Neural cell (in vitro differentiated cells): ENCODE results near the gene LPCAT3. TPM values are rescaled to one million over a fixed set of nuclear protein-coding genes. Genes with fewer than 3 reads are reported as not detected.
A peak's percentile ranks its signal among the peaks of the same experiment; 100 is the strongest.

Source experiments
- H2AFZ ChIP-seq: fragments of 200-600, 300-800 bp; sonication (generic), shearing (Covaris generic); 2 replicates; pipeline ENCODE4 v1.6.0; 2014; ENCODE audit warnings: low read depth, mild to moderate bottlenecking, antibody characterized with exemption, low read length, moderate library complexity
- H3F3A ChIP-seq: fragments of 200-600 bp; shearing (Covaris generic); 2 replicates; pipeline ENCODE4 v1.6.1; 2016; ENCODE audit warnings: mild to moderate bottlenecking, moderate library complexity, mixed read lengths, antibody characterized with exemption, low read length; ENCODE audit not compliant: insufficient read depth, poor library complexity, severe bottlenecking
- H3K27ac ChIP-seq: fragments of 200-600, 300-800 bp; sonication (generic), shearing (Covaris generic); 2 replicates; pipeline ENCODE4 v1.5.1; 2014; ENCODE audit warnings: mild to moderate bottlenecking, low read length, moderate library complexity
- H3K27me3 ChIP-seq: fragments of 300-800, 200-600 bp; sonication (generic), shearing (Covaris generic); 2 replicates; pipeline ENCODE4 v1.6.0; 2014; ENCODE audit warnings: mild to moderate bottlenecking, low read depth, low read length, moderate library complexity; ENCODE audit not compliant: insufficient read depth
- H3K36me3 ChIP-seq: fragments of 300-800, 200-600 bp; sonication (generic), shearing (Covaris generic); 2 replicates; pipeline ENCODE4 v1.5.1; 2014; ENCODE audit warnings: mild to moderate bottlenecking, antibody characterized with exemption, low read length, moderate library complexity; ENCODE audit not compliant: insufficient read depth
- H3K4me2 ChIP-seq: fragments of 300-800, 200-600 bp; sonication (generic), shearing (Covaris generic); 2 replicates; pipeline ENCODE4 v1.6.0; 2014; ENCODE audit warnings: mild to moderate bottlenecking, low read length
- H3K4me3 ChIP-seq: fragments of 300-800, 200-600 bp; sonication (generic), shearing (Covaris generic); 2 replicates; pipeline ENCODE4 v1.5.1; 2014; ENCODE audit warnings: mild to moderate bottlenecking, low read length, moderate library complexity
- H3K79me2 ChIP-seq: fragments of 200-600 bp; shearing (Covaris generic); replicated peaks from 2 replicates; pipeline ENCODE4 v1.6.0; 2014; ENCODE audit warnings: mild to moderate bottlenecking, low read length, moderate library complexity; ENCODE audit not compliant: insufficient read depth
- H3K9ac ChIP-seq: fragments of 300-800, 200-600 bp; sonication (generic), shearing (Covaris generic); 2 replicates; pipeline ENCODE4 v1.6.1; 2016; ENCODE audit warnings: mild to moderate bottlenecking, low read length, mixed read lengths
- H3K9me2 ChIP-seq: fragments of 200-600 bp; shearing (Covaris generic); 2 replicates; pipeline ENCODE4 v1.6.1; 2016; ENCODE audit warnings: mild to moderate bottlenecking, low read length, mixed read lengths; ENCODE audit not compliant: insufficient read depth
- H3K9me3 ChIP-seq: fragments of 200-600, 300-800 bp; sonication (generic), shearing (Covaris generic); 2 replicates; pipeline ENCODE4 v1.6.1; 2016; ENCODE audit warnings: mild to moderate bottlenecking, mixed run types, low read length, moderate library complexity, mixed read lengths
- H4K20me1 ChIP-seq: fragments of 200-600 bp; shearing (Covaris generic); 2 replicates; pipeline ENCODE4 v1.6.1; 2016; ENCODE audit warnings: mild to moderate bottlenecking, mixed run types; ENCODE audit not compliant: insufficient read depth
- EP300 ChIP-seq: fragments of 450-650 bp; conservative IDR thresholded peaks from 2 replicates; pipeline ENCODE4 v1.6.1; 2014; ENCODE audit warnings: antibody characterized with exemption, mild to moderate bottlenecking, moderate library complexity; ENCODE audit not compliant: poor library complexity, severe bottlenecking
- EZH2 ChIP-seq: fragments of 200-600, 300-800 bp; shearing (Covaris generic), sonication (generic); IDR thresholded peaks from 2 replicates; pipeline ENCODE4 v1.6.1; 2014; ENCODE audit warnings: antibody characterized with exemption, low read length, borderline replicate concordance, mild to moderate bottlenecking; ENCODE audit not compliant: insufficient read depth, poor library complexity, severe bottlenecking
- MXI1 ChIP-seq: fragments of 450-650 bp; conservative IDR thresholded peaks from 2 replicates; pipeline ENCODE4 v1.6.1; 2014; ENCODE audit warnings: antibody characterized with exemption, mild to moderate bottlenecking; ENCODE audit not compliant: poor library complexity, severe bottlenecking
- POLR2AphosphoS5 ChIP-seq: IDR thresholded peaks from 2 replicates; pipeline ENCODE4 v1.6.1; 2012
- RAD21 ChIP-seq: fragments of 450-650 bp; conservative IDR thresholded peaks from 2 replicates; pipeline ENCODE4 v1.6.1; 2014; ENCODE audit warnings: antibody characterized with exemption, mild to moderate bottlenecking, moderate library complexity
- SMC3 ChIP-seq: fragments of 450-650 bp; conservative IDR thresholded peaks from 2 replicates; pipeline ENCODE4 v1.6.1; 2014; ENCODE audit warnings: antibody characterized with exemption, mild to moderate bottlenecking, moderate library complexity; ENCODE audit not compliant: poor library complexity
- TAF1 ChIP-seq: IDR thresholded peaks from 2 replicates; pipeline ENCODE4 v1.6.1; 2012; ENCODE audit warnings: low read depth
- polyA plus RNA-seq: library from polyadenylated mRNA; depleted of rRNA; stranded (reverse); fragments of >200 nt; gene quantifications from 2 replicates; pipeline ENCODE4 v1.2.3, GENCODE V29; 2014
- TF ChIP-seq, protein P1 (sequence below): IDR thresholded peaks from 2 replicates; pipeline ENCODE4 v1.6.1; 2012; ENCODE audit warnings: borderline replicate concordance
- TF ChIP-seq, protein P2 (sequence below): fragments of 450-650 bp; IDR thresholded peaks from 2 replicates; pipeline ENCODE4 v1.5.1; 2014; ENCODE audit warnings: antibody characterized with exemption, mild to moderate bottlenecking, moderate library complexity; ENCODE audit not compliant: poor library complexity, severe bottlenecking

The LPCAT3 gene
- polyA plus RNA-seq, 1 donor from 2014 or later = 14.4 TPM

DNA sequence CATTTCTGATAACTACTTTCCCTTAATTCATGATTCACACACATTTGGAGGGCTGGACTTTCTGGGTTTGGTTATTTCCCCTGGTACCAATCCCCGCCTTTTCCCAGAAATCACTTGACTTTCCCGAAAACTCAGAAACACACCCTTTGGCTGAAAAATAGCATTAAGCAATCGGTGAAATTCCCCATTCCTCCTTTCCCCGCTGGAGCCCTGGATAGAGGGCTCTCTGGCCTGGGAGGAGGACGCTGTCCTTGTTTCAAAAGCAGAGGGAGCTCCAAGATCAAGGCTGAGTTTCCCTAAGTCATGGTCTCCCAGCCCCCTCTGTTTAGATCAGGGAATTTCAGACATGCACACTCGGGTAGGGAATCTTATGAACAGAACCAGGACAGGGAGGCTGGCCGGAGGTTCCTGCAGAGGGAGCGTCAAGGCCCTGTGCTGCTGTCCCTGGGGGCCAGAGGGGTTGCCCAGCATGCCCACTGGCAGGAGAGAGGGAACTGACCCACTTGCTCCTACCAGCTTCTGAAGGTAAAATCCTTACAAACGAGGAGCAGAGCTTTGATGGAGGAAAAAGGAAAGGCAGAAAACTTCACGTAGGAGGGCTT is 42.2 kb upstream of the LPCAT3 start, which contains the start of gene C1S:
C1S (plus strand) TSS at position 366 of the 602 bp plus-strand sequence. CDS start 1,195 bp downstream, outside the sequence.
- Histone ChIP-seq H3K4me2 (no peak within 1 kb of the TSS), H3K9ac (no peak within 1 kb of the TSS), H3K9me2 (no peaks in the 10 kb centered on the region), H2AFZ (no peak within 1 kb of the TSS), H3F3A (no peaks in the 10 kb centered on the region), H3K4me3 (no peak within 1 kb of the TSS), H4K20me1 (no peaks in the 10 kb centered on the region), H3K27ac (no peak within 1 kb of the TSS), H3K9me3 (no peaks in the 10 kb centered on the region), H3K36me3 (no peaks in the 10 kb centered on the region), H3K79me2 (no peaks in the 10 kb centered on the region), H3K27me3 (no peaks in the 10 kb centered on the region)
- TF ChIP-seq, protein P1, sequence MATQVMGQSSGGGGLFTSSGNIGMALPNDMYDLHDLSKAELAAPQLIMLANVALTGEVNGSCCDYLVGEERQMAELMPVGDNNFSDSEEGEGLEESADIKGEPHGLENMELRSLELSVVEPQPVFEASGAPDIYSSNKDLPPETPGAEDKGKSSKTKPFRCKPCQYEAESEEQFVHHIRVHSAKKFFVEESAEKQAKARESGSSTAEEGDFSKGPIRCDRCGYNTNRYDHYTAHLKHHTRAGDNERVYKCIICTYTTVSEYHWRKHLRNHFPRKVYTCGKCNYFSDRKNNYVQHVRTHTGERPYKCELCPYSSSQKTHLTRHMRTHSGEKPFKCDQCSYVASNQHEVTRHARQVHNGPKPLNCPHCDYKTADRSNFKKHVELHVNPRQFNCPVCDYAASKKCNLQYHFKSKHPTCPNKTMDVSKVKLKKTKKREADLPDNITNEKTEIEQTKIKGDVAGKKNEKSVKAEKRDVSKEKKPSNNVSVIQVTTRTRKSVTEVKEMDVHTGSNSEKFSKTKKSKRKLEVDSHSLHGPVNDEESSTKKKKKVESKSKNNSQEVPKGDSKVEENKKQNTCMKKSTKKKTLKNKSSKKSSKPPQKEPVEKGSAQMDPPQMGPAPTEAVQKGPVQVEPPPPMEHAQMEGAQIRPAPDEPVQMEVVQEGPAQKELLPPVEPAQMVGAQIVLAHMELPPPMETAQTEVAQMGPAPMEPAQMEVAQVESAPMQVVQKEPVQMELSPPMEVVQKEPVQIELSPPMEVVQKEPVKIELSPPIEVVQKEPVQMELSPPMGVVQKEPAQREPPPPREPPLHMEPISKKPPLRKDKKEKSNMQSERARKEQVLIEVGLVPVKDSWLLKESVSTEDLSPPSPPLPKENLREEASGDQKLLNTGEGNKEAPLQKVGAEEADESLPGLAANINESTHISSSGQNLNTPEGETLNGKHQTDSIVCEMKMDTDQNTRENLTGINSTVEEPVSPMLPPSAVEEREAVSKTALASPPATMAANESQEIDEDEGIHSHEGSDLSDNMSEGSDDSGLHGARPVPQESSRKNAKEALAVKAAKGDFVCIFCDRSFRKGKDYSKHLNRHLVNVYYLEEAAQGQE = no peak
- TF ChIP-seq EP300 (no peak), TAF1 (no peak), SMC3 (peak; percentile 41), EZH2 (no peak), MXI1 (no peak), RAD21 (no peak), POLR2AphosphoS5 (no peak)
- TF ChIP-seq, protein P2, sequence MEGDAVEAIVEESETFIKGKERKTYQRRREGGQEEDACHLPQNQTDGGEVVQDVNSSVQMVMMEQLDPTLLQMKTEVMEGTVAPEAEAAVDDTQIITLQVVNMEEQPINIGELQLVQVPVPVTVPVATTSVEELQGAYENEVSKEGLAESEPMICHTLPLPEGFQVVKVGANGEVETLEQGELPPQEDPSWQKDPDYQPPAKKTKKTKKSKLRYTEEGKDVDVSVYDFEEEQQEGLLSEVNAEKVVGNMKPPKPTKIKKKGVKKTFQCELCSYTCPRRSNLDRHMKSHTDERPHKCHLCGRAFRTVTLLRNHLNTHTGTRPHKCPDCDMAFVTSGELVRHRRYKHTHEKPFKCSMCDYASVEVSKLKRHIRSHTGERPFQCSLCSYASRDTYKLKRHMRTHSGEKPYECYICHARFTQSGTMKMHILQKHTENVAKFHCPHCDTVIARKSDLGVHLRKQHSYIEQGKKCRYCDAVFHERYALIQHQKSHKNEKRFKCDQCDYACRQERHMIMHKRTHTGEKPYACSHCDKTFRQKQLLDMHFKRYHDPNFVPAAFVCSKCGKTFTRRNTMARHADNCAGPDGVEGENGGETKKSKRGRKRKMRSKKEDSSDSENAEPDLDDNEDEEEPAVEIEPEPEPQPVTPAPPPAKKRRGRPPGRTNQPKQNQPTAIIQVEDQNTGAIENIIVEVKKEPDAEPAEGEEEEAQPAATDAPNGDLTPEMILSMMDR = peak; percentile 26

DNA sequence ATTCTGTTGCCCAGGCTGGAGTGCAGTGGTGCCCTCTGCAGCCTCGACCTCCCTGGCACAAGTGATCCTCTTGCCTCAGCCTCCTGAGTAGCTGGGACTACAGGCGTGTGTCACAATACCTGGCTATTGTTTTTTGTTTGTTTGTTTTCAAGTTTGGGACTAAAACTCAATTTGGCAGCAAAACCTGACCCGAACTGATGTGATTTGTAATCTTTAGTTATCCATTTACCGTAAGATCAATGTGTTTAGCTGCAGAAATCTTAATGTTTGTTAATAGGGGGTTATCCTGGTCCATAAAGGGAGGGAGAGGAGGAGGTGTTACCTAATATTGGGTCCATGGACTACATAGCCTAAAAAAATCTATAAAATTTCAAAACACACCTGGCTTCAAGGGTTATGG is 41.5 kb upstream of the LPCAT3 start:
- no peak for TF ChIP-seq EZH2
- no peak for TF ChIP-seq EP300
- TF ChIP-seq, protein P1 = no peak
- TF ChIP-seq SMC3 = no peak
- TF ChIP-seq, protein P2 = no peak
- TF ChIP-seq POLR2AphosphoS5 = no peak
- TF ChIP-seq MXI1 = no peak
- TF ChIP-seq RAD21 = no peak
- no peak for TF ChIP-seq TAF1
- Histone ChIP-seq H3K9me3 (no peaks in the 10 kb centered on the region), H3K27ac (no peak overlapping the region), H3K27me3 (no peaks in the 10 kb centered on the region), H3K9ac (no peak overlapping the region), H3F3A (no peaks in the 10 kb centered on the region), H3K79me2 (no peaks in the 10 kb centered on the region), H4K20me1 (no peaks in the 10 kb centered on the region), H3K4me2 (no peak overlapping the region), H3K4me3 (no peak overlapping the region), H2AFZ (no peak overlapping the region), H3K36me3 (no peaks in the 10 kb centered on the region), H3K9me2 (no peaks in the 10 kb centered on the region)
